Astrocyte (in vitro differentiated cells and primary cell): ENCODE results near the gene PREX1.

Experiments
- EZH2 ChIP-seq: IDR thresholded peaks from 2 replicates; pipeline ENCODE4 v1.6.1; 2012; ENCODE audit warnings: mild to moderate bottlenecking, low read length, inconsistent platforms; ENCODE audit not compliant: insufficient read depth
- TF ChIP-seq, protein P1 (sequence below): IDR thresholded peaks from 2 replicates; pipeline ENCODE4 v1.5.1; 2011; ENCODE audit warnings: low read depth, mild to moderate bottlenecking, inconsistent platforms, low read length, moderate library complexity; ENCODE audit not compliant: insufficient read depth

DNA sequence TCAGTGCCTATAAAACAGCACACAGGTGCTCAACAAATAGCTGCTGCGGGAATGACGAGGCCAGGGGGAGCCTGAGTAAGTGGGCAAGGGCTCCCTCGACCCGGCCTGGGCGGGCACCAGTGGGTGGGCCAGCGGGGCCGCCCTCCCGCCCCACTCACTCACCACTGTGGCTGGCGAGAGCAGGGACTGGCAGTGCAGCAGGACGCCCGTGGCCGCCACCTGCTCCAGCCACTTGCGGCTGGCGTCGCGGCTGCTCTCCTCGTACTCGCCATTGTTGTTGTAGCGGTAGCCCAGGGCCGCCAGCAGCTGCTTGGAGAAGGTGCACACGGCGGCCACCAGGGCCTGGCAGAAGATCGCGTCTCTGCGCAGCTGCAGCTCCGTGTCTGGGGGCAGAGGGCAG, 191.5 kb downstream of the PREX1 start:
- TF ChIP-seq, protein P1, sequence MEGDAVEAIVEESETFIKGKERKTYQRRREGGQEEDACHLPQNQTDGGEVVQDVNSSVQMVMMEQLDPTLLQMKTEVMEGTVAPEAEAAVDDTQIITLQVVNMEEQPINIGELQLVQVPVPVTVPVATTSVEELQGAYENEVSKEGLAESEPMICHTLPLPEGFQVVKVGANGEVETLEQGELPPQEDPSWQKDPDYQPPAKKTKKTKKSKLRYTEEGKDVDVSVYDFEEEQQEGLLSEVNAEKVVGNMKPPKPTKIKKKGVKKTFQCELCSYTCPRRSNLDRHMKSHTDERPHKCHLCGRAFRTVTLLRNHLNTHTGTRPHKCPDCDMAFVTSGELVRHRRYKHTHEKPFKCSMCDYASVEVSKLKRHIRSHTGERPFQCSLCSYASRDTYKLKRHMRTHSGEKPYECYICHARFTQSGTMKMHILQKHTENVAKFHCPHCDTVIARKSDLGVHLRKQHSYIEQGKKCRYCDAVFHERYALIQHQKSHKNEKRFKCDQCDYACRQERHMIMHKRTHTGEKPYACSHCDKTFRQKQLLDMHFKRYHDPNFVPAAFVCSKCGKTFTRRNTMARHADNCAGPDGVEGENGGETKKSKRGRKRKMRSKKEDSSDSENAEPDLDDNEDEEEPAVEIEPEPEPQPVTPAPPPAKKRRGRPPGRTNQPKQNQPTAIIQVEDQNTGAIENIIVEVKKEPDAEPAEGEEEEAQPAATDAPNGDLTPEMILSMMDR: no peak
- no peak for TF ChIP-seq EZH2
